Measurements from ENCODE around the gene TFF1.

Gene TFF1

DNA sequence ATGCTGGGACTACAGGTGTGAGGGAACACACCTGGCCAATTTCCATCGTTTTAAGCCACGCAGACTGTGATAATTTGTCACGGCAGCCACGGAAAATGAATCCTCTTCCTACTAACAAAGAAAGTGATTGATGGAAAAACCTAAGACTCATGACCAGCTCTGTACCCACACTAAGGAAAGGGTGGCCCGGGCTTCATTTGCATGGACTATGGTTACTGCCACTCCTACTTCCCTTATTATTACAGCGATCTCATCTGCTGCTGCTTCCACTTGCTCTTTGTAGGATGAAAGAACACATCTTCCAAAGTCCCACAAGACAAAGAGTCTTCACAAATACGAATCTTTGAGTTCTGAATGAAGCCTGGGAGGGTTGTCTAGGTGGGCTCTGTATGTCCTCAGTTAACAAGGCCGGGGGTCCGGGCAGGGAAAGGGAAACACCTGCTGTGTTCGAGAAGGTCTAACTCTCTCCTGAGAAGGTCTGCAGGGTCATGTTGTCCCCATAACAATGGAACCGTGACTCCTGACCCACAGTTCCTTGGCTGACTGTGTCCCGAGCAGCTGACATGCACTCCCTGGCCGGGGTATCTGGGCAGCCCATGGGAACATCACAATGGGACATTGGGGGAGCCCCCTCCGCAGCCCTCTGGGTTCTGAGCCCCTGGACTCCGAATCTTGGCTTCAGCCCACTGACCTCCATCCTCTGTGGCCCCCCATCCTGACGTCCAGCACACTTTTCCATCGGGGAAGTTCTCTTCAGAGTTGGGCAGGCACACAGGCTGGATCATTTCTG lies 13.3 kb upstream of the TFF1 start:
- DNase-seq, result peak; percentile 21

GRCh38 chr21:42378418-42378817 lies 12.1 kb upstream of the TFF1 start:
- no peak for DNase-seq

- no peak for DNase-seq
These were observed 11.6 kb upstream of the TFF1 start for GRCh38 chr21:42377951-42378340.

- no peak for DNase-seq
These were observed 11.0 kb upstream of the TFF1 start for GRCh38 chr21:42377211-42377950.

DNA sequence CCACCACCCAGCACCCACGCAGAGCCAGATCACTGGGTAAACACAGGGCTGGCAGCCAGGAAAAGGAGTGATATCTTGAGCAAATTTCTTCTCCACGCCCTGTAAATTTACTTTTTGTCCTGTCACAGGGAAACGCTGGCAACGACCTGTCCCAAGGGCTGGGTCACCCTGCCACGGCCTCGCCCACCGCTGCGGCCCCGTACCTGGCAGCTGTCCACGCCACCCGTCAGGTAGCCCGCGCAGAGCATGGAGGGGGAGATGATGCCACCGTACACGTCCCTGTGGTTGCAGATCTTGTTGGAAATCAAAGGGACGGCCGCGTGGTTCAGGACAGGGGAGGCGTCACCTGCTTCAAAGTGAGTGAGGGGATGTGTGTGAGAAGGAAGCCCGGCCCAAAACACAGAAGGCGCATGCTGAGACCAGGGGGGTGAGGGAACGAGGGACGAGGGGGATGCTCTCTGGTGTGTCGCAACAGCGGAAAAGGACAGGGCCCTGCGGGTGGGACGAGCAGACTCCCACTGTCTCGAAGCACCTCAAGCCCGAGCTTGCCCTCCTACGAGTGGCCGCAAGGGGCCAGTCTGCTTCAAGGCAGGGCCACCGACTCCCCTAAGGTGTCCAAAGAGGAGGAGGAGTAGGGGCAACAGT lies 10.1 kb upstream of the TFF1 start:
- DNase-seq, result no peak

DNA sequence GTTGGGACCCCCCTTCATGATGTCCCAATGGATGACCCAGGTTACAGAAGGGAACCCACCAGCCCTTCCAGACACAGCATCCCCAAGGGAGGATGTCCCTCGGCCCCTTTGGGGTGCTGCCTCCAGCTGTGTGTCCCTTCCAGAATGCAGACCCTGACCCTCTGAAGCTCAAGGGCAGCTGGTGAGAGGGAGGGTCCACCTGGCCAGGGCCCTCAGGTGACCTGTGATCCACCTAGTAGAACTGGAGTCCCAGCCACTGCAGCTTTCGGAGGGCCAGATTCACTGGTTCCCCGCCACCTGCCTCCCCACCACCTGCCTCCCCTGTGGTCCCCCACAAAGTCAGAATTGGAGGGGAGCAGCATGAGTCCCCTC lies 9.6 kb upstream of the TFF1 start:
- DNase-seq, result no peak

DNA sequence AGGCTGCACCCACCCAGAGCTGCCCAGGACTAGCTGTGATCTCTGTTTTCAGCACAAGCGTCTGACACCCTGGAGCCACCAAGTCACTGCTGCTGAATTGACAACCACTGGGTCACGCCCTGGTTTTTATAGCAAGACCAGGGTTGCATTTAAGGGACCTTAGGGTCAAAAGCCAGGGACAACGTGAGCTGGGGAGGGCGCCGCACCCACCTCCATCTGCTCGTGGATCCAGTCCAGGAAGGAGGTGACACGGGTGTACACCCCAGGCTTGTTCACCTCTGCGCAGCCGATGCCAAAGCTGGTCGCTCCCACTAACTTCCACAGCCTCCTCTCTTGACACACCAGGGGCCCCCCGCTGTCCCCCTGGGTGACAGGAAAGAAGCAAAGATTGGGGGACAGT lies 9.2 kb upstream of the TFF1 start:
- DNase-seq, result no peak

GRCh38 chr21:42374864-42375499 lies 8.6 kb upstream of the TFF1 start:
- no peak for DNase-seq

GRCh38 chr21:42374457-42374856 lies 8.1 kb upstream of the TFF1 start:
- DNase-seq, result no peak

DNA sequence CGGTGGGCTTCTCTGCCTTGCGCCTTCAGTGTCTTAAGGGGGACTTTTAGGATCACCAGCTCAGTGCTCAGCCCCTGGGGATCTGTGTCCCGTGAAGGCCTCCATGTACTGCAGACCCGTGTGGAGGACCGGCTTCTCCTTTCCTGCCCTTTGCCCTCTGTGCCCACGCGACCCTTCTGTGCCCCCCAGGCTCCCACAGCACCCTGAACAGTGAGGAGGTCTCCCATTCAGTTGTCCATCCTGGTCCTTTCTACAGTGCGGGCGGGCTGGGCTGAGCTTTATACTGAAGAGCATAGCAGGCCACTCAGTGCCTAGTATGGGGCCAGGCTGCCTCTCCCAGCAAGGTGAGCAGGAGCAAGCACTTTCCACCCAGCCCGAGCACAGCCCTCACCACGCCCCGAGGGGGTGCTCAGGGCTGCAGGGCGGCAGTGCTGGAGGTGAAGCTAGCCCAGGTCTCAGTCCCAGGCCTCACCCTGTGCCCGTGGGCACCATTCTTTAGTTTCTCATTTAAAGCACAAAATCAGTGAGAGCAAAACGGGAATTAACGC lies 7.6 kb upstream of the TFF1 start:
- DNase-seq, result no peak

DNA sequence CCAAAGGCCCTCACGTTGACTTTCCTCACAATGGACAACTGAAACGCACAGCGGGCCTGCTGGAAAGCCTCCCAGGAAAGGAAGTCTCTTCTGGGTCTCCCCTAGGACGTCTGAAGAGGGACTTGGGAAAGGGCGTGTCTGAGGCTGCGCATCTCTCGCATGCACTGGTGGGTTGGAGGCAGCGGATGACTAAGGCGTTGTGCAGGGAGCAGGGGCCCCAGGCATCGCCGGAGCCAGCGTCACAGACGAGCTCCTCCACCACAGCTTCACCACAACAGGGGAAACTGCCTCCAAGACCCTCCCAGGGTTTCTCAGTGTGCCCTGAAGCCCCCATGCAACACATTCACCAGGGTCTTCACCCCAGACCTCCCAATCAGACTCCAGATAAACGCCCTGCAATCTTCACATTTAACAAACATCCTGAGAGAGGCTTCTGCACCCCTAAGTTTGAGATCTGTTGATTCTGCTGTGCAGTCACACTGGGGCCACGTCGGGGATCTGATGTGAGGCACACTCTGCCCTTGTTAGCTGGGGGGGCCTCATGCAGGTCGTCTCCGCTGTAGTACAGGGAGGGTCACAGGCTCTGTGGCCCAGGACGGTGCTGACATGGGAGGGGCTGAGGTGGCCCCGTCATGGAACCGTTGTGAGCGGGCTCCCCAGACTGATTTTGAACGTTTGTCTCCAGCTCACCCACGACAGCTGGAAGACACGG lies 7.0 kb upstream of the TFF1 start:
- DNase-seq, result no peak

DNA sequence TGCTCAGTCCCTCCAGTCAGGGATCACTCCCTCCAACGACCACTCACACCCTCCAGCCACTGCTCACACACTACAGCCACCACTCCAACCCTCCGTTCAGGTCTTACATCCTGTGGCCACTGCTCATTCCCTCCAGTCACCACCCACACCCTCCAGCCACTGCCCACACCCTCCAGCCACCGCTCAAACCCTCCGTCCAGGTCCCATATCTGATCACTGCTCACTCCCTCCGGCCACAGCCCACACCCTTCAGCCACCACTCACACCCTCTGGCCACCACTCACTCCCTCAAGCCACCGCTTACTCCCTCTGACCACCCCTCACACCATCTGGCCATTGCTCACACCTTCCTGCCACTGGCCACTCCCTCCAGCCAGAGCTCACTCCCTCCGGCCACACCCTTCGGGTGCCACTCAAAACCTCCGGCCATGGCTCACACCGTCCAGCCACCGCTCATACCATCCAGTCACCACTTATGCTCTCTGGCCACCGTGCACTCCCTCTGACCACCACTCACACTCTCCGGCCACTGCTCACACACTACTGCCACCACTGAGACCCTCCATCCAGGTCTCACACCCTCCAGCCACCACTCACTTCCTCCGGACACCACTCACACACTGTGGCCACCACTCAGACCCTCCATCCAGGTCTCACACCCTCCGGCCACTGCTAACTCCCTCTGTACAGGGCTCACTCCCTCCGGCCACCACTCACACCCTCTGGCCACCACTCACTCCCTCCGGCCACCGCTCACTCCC lies 4.7 kb upstream of the TFF1 start:
- no peak for DNase-seq

DNA sequence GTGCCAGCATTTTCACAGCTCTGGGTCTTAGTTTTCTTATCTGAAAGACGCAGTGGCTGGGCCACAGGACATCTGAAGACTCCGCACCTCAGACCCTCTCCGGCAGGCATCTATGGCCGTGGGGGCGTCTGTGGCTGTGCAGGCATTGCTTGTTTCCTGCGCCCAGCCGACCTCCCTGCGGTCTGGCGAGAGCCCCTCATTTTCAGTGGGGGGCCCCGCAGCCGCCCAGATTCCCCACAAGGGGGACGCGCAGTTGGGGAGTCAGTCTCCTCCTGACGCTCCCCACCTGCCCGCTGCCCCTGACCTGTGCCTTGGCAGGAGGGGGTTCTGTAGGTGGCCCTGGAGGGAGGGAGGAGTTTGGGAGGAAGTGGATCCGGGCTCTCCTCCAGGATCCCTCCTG lies 3.5 kb upstream of the TFF1 start:
- no peak for DNase-seq

DNA sequence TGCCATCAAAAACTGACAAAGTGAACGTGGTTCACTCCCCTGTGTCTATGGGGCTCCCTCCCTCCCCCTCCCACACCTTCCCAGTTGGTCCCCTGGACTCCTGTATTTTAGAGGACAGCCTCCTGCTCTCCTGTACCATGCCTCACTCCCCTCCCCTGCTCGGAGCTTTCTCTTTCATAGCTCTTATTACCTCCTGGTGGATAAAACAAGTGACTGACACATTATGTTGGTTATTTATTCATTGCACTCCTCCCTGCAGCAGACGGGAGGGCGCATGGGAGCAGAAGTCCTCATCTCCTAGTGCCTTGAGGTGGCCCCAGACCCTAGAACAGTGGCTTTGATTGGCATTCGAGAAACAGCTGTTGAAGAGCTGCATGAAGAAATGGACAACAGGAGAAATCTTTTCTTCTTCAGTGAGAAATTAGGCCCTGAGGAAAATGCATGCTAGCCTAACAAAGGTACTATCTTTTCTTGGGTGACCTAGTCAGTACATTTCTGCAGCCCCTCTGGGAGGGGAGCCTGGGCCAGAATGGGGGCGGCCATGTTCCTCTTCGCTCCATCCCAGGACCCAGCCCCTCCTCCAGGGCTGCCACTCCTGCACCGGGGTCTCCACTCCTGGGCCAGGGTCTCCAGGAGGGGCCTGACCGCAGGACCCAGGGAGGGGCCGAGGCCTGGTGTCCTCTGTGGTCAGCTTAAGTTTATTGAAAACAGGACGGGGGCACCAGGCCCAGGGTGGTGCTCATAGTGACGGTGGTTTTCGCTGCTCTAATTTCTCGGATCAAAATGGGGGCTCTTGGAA lies 1.2 kb upstream of the TFF1 start:
- DNase-seq, result peak; percentile 17

- no peak for DNase-seq
These were observed 565 bp downstream of the TFF1 start for GRCh38 chr21:42365770-42366169.

- peak; percentile 61 for DNase-seq
These were observed 1.9 kb downstream of the TFF1 start for GRCh38 chr21:42364304-42364865.

- no peak for DNase-seq
These were observed 3.0 kb downstream of the TFF1 start for GRCh38 chr21:42363312-42363711.

DNA sequence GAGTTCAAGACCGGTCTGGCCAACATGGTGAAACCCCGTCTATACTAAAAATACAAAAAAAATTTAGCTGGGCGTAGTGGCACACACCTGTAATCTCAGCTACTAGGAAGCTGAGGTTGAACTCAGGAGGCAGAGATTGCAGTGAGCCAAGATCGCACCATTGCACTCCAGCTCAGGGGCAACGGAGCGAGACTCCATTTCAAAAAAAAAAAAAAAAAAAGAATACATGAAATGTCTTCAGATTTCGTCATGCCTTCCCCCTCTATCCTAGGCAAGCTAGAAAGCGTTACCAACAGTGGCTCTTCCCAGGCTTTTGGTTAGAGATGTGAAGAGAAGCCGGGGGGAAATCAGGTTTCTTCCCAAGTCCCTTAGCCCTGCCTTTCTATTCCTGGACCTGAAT lies 3.6 kb downstream of the TFF1 start:
- DNase-seq, result no peak

GRCh38 chr21:42362198-42362597 lies 4.1 kb downstream of the TFF1 start:
- no peak for DNase-seq

GRCh38 chr21:42361286-42361685 lies 5.0 kb downstream of the TFF1 start:
- DNase-seq, result no peak

- DNase-seq, result peak; percentile 46
These were observed 6.0 kb downstream of the TFF1 start for GRCh38 chr21:42360317-42360716.
